IPS DF 6.9 (cell line): ENCODE data around the gene PLPPR2.
"Not testable (repeated sequence)": the region's sequence is repeated elsewhere in the genome, so short reads cannot be mapped to it uniquely, and the experiment has no call there.

Source experiments
- DNase-seq: peaks from one replicate; pipeline ENCODE4 v3.0.0-alpha.2; 2013; ENCODE audit warnings: low read depth, low spot score
- H3K27ac ChIP-seq: one replicate; pipeline ENCODE4 v1.5.1; 2013; ENCODE audit warnings: low read length, control low read depth
- H3K27me3 ChIP-seq: 2 replicates; pipeline ENCODE4 v1.6.1; 2013; ENCODE audit warnings: mild to moderate bottlenecking, low read length; ENCODE audit not compliant: control insufficient read depth, insufficient read depth
- H3K36me3 ChIP-seq: 2 replicates; pipeline ENCODE4 v1.6.1; 2013; ENCODE audit warnings: low read length; ENCODE audit not compliant: control insufficient read depth, insufficient read depth
- H3K4me1 ChIP-seq: 2 replicates; pipeline ENCODE4 v1.6.1; 2013; ENCODE audit warnings: low read length; ENCODE audit not compliant: control insufficient read depth, insufficient read depth
- H3K4me3 ChIP-seq: 2 replicates; pipeline ENCODE4 v1.5.1; 2013; ENCODE audit warnings: mild to moderate bottlenecking, low read length
- H3K9me3 ChIP-seq: 2 replicates; pipeline ENCODE4 v1.6.1; 2013; ENCODE audit warnings: low read length, inconsistent platforms; ENCODE audit not compliant: control insufficient read depth, insufficient read depth
- WGBS: extraction: QIAGEN DNeasy Blood & Tissue Kit; methylation state at CpG from one replicate; pipeline ENCODE4 v1.1.7; 2013; ENCODE audit warnings: mixed read lengths, missing lambda C conversion rate; ENCODE audit not compliant: insufficient read length, insufficient coverage; 5-methylcytosine and 5-hydroxymethylcytosine counted together

The PLPPR2 gene

GRCh38 chr19:11355160-11356073, at the start of gene PLPPR2:
Gene PLPPR2, plus strand, starts transcription at chr19:11355432. Its CDS starts 2,242 bp downstream, at chr19:11357674.
- WGBS: no CpG with 5 or more reads among the region's 62 CpGs
- H3K36me3 ChIP-seq: no peaks in the 10 kb centered on the region
- no peak within 1 kb of the TSS for H3K27ac ChIP-seq
- DNase-seq: no peak
- peak within 1 kb of the TSS; percentile 49; the same call in 1 of the 2 replicates for H3K4me3 ChIP-seq
- no peaks in the 10 kb centered on the region for H3K27me3 ChIP-seq
- H3K4me1 ChIP-seq: peaks cover 4% of the 10 kb centered on the region; the same call in 1 of the 2 replicates
- no peaks in the 10 kb centered on the region for H3K9me3 ChIP-seq

- Histone ChIP-seq H3K9me3 (no peaks in the 10 kb centered on the region), H3K27me3 (no peaks in the 10 kb centered on the region), H3K4me1 (no peaks in the 10 kb centered on the region), H3K27ac (no peak overlapping the region), H3K4me3 (no peak overlapping the region), H3K36me3 (no peaks in the 10 kb centered on the region)
- no peak for DNase-seq
- WGBS: no CpG with 5 or more reads among the region's 9 CpGs
Observed at GRCh38 chr19:11306337-11306736, 48.9 kb upstream of the PLPPR2 start.

GRCh38 chr19:11320278-11320995, 34.8 kb upstream of the PLPPR2 start:
- H3K4me1 ChIP-seq, H3K27ac ChIP-seq: not testable (repeated sequence)

GRCh38 chr19:11321191-11322126, 33.8 kb upstream of the PLPPR2 start:
- H3K27me3 ChIP-seq: no peaks in the 10 kb centered on the region
- H3K36me3 ChIP-seq: no peaks in the 10 kb centered on the region
- no peaks in the 10 kb centered on the region for H3K4me1 ChIP-seq
- no peak overlapping the region for H3K4me3 ChIP-seq
- no CpG with 5 or more reads among the region's 14 CpGs for WGBS
- H3K9me3 ChIP-seq: no peaks in the 10 kb centered on the region
- H3K27ac ChIP-seq: no peak overlapping the region
- no peak for DNase-seq

More at GRCh38 chr19:11320278-11320995, 34.8 kb upstream of the PLPPR2 start:
- not testable (repeated sequence) for H3K4me3 ChIP-seq, H3K36me3 ChIP-seq, DNase-seq, H3K9me3 ChIP-seq, H3K27me3 ChIP-seq
- no CpG with 5 or more reads among the region's 9 CpGs for WGBS

GRCh38 chr19:11322269-11323024, 32.8 kb upstream of the PLPPR2 start:
- Histone ChIP-seq H3K27me3 (no peaks in the 10 kb centered on the region), H3K36me3 (no peaks in the 10 kb centered on the region), H3K27ac (no peak overlapping the region), H3K9me3 (no peaks in the 10 kb centered on the region), H3K4me1 (no peaks in the 10 kb centered on the region), H3K4me3 (no peak overlapping the region)
- no CpG with 5 or more reads among the region's 7 CpGs for WGBS
- DNase-seq: no peak

- no peak overlapping the region for H3K4me3 ChIP-seq
- no CpG with 5 or more reads among the region's 5 CpGs for WGBS
- no peak for DNase-seq
- H3K4me1 ChIP-seq: no peaks in the 10 kb centered on the region
- no peaks in the 10 kb centered on the region for H3K27me3 ChIP-seq
- no peak overlapping the region for H3K27ac ChIP-seq
- H3K36me3 ChIP-seq: no peaks in the 10 kb centered on the region
- H3K9me3 ChIP-seq: no peaks in the 10 kb centered on the region
Observed at GRCh38 chr19:11323601-11324078, 31.6 kb upstream of the PLPPR2 start.

- Histone ChIP-seq H3K9me3 (no peaks in the 10 kb centered on the region), H3K27ac (no peak overlapping the region), H3K4me3 (no peak overlapping the region), H3K36me3 (no peaks in the 10 kb centered on the region), H3K27me3 (no peaks in the 10 kb centered on the region), H3K4me1 (no peaks in the 10 kb centered on the region)
- DNase-seq: no peak
- no CpG with 5 or more reads among the region's 10 CpGs for WGBS
Observed at GRCh38 chr19:11324079-11324661, 31.1 kb upstream of the PLPPR2 start.

- no peak overlapping the region for H3K27ac ChIP-seq
- no peaks in the 10 kb centered on the region for H3K36me3 ChIP-seq
- WGBS: no CpG with 5 or more reads among the region's 17 CpGs
- no peak overlapping the region for H3K4me3 ChIP-seq
- no peaks in the 10 kb centered on the region for H3K9me3 ChIP-seq
- DNase-seq: no peak
- no peaks in the 10 kb centered on the region for H3K27me3 ChIP-seq
- no peaks in the 10 kb centered on the region for H3K4me1 ChIP-seq
Observed at GRCh38 chr19:11324748-11325389, 30.4 kb upstream of the PLPPR2 start.

- Histone ChIP-seq H3K27me3 (no peaks in the 10 kb centered on the region), H3K27ac (no peak overlapping the region), H3K9me3 (no peaks in the 10 kb centered on the region), H3K36me3 (no peaks in the 10 kb centered on the region), H3K4me3 (no peak overlapping the region), H3K4me1 (no peaks in the 10 kb centered on the region)
- no peak for DNase-seq
- WGBS: no CpG with 5 or more reads among the region's 7 CpGs
Observed at GRCh38 chr19:11325544-11325943, 29.7 kb upstream of the PLPPR2 start.
